ENCODE data around the gene ITPRIPL2. TPM values are rescaled to one million over a fixed set of nuclear protein-coding genes. Genes with fewer than 3 reads are reported as not detected.

ITPRIPL2 gene
- total RNA-seq, 1 experiment from 2014 or later, result 67.9 TPM

DNA sequence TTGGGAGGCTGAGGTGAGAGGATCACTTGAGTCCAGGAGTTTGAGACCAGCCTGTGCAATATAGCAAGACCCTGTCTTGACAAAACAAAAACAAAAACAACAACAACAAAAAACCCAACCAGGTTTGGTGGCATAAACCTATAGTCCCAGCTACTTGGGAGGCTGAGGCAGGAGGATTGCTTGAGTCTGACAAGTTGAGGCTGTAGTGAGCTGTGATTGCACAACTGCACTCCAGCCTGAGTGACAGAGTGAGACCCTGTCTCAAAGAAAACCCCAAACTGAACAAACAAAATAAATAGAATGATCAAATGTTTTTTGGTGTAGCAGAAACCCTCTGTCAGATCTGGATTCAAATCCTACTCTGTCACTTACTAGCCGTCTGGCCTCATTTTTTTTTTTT lies 38.3 kb downstream of the ITPRIPL2 start:
- no peak overlapping the region for H2AFZ ChIP-seq (ENCODE audit: low read depth, low read length, poor library complexity, severe bottlenecking)
- ATAC-seq, result no peak
- no peak overlapping the region for H3K9ac ChIP-seq (ENCODE audit: low read length)
- H3K4me2 ChIP-seq (ENCODE audit: low read length), result no peak overlapping the region
- no peaks in the 10 kb centered on the region for H3K27me3 ChIP-seq (ENCODE audit: insufficient read depth, low read length)
- H3K4me3 ChIP-seq (replicated peaks in 1 of 2; ENCODE audit: low read depth in 1 of 2, low read length in 2 of 2), result no peak overlapping the region
- ChIA-PET CTCF (no interaction called here), RAD21 (ENCODE audit: low non-redundant PET in 1 of 2, low total read pairs in 2 of 2, uncharacterized antibody in 2 of 2, unreplicated experiment in 2 of 2) (no interaction called here), POLR2A (no interaction called here)
- no peaks in the 10 kb centered on the region for H3K79me2 ChIP-seq (ENCODE audit: insufficient read depth, low read length)
- BruUV-seq (replicated peaks), result no TSS peak
- no peaks in the 10 kb centered on the region for H3K9me2 ChIP-seq (ENCODE audit: insufficient read depth)
- no peaks in the 10 kb centered on the region for H3K36me3 ChIP-seq (ENCODE audit: control insufficient read depth in 1 of 2, insufficient read depth in 2 of 2, low read length in 2 of 2)
- no peak for TF ChIP-seq POLR2A (IDR thresholded peaks at IDR 0.05; ENCODE audit: borderline replicate concordance, extremely low read depth, insufficient read depth, insufficient read length)
- no peak for TF ChIP-seq YY1 (IDR thresholded peaks at IDR 0.05; ENCODE audit: extremely low read depth, insufficient replicate concordance, low read depth, low read length)
- no peak for TF ChIP-seq ZNF274 (IDR thresholded peaks at IDR 0.05; ENCODE audit: low read depth, low read length)
- TF ChIP-seq JUND (IDR thresholded peaks at IDR 0.05), result no peak
- no peak for TF ChIP-seq EZH2phosphoT487 (IDR thresholded peaks at IDR 0.05; ENCODE audit: borderline replicate concordance)
- no peak for TF ChIP-seq CEBPB (IDR thresholded peaks at IDR 0.05; ENCODE audit: low read depth)
- TF ChIP-seq, protein P1, sequence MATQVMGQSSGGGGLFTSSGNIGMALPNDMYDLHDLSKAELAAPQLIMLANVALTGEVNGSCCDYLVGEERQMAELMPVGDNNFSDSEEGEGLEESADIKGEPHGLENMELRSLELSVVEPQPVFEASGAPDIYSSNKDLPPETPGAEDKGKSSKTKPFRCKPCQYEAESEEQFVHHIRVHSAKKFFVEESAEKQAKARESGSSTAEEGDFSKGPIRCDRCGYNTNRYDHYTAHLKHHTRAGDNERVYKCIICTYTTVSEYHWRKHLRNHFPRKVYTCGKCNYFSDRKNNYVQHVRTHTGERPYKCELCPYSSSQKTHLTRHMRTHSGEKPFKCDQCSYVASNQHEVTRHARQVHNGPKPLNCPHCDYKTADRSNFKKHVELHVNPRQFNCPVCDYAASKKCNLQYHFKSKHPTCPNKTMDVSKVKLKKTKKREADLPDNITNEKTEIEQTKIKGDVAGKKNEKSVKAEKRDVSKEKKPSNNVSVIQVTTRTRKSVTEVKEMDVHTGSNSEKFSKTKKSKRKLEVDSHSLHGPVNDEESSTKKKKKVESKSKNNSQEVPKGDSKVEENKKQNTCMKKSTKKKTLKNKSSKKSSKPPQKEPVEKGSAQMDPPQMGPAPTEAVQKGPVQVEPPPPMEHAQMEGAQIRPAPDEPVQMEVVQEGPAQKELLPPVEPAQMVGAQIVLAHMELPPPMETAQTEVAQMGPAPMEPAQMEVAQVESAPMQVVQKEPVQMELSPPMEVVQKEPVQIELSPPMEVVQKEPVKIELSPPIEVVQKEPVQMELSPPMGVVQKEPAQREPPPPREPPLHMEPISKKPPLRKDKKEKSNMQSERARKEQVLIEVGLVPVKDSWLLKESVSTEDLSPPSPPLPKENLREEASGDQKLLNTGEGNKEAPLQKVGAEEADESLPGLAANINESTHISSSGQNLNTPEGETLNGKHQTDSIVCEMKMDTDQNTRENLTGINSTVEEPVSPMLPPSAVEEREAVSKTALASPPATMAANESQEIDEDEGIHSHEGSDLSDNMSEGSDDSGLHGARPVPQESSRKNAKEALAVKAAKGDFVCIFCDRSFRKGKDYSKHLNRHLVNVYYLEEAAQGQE (IDR thresholded peaks at IDR 0.05; ENCODE audit: low read depth), result no peak
- TF ChIP-seq SRF (IDR thresholded peaks at IDR 0.05; ENCODE audit: low read depth), result no peak
- TF ChIP-seq SP1 (IDR thresholded peaks at IDR 0.05; ENCODE audit: low read depth), result no peak
- TF ChIP-seq EZH2 (IDR thresholded peaks at IDR 0.05), result no peak
- TF ChIP-seq, protein P2, sequence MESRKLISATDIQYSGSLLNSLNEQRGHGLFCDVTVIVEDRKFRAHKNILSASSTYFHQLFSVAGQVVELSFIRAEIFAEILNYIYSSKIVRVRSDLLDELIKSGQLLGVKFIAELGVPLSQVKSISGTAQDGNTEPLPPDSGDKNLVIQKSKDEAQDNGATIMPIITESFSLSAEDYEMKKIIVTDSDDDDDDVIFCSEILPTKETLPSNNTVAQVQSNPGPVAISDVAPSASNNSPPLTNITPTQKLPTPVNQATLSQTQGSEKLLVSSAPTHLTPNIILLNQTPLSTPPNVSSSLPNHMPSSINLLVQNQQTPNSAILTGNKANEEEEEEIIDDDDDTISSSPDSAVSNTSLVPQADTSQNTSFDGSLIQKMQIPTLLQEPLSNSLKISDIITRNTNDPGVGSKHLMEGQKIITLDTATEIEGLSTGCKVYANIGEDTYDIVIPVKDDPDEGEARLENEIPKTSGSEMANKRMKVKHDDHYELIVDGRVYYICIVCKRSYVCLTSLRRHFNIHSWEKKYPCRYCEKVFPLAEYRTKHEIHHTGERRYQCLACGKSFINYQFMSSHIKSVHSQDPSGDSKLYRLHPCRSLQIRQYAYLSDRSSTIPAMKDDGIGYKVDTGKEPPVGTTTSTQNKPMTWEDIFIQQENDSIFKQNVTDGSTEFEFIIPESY (IDR thresholded peaks at IDR 0.05; ENCODE audit: extremely low read depth, insufficient replicate concordance, low read length), result no peak
- no peak for TF ChIP-seq FOSL1 (IDR thresholded peaks at IDR 0.05; ENCODE audit: low read depth)
- TF ChIP-seq ZFX (IDR thresholded peaks at IDR 0.05), result no peak
- TF ChIP-seq RAD21 (IDR thresholded peaks at IDR 0.05; ENCODE audit: low read depth), result no peak
- no peak for TF ChIP-seq ELF1 (IDR thresholded peaks at IDR 0.05; ENCODE audit: borderline replicate concordance, low read depth)
- TF ChIP-seq EGR1 (IDR thresholded peaks at IDR 0.05; ENCODE audit: low read depth), result no peak
- TF ChIP-seq POLR2AphosphoS5 (IDR thresholded peaks at IDR 0.05; ENCODE audit: low read depth, low read length), result no peak
- TF ChIP-seq, protein P3, sequence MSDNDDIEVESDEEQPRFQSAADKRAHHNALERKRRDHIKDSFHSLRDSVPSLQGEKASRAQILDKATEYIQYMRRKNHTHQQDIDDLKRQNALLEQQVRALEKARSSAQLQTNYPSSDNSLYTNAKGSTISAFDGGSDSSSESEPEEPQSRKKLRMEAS (IDR thresholded peaks at IDR 0.05), result no peak
- no peak for TF ChIP-seq CTCF (IDR thresholded peaks at IDR 0.05 in 2 of 3, conservative IDR thresholded peaks at IDR 0.05 in 1 of 3; ENCODE audit: borderline replicate concordance in 1 of 3, insufficient read depth in 1 of 3, low read depth in 2 of 3, low read length in 2 of 3)
- TF ChIP-seq TCF7L2 (IDR thresholded peaks at IDR 0.05; ENCODE audit: borderline replicate concordance, extremely low read depth, insufficient read depth, insufficient read length), result no peak
- no peak for DNase-seq (ENCODE audit: low read depth, low spot score)
- intact Hi-C loops (cut with micrococcal nuclease), result no loop called here
- H3K27ac ChIP-seq (ENCODE audit: low read depth, low read length), result no peak overlapping the region
- no peaks in the 10 kb centered on the region for H3K9me3 ChIP-seq (ENCODE audit: control insufficient read depth in 1 of 2, insufficient read depth in 1 of 2, low read depth in 1 of 2, low read length in 2 of 2)
- no peaks in the 10 kb centered on the region for H4K20me1 ChIP-seq (ENCODE audit: insufficient read depth)
- H3K4me1 ChIP-seq (ENCODE audit: control insufficient read depth in 1 of 2, insufficient read depth in 2 of 2, low read length in 2 of 2), result peaks cover 0 to 7% of the 10 kb centered on the region in 2 experiments; a peak in 2 of 4 replicates

Data from HCT116 (cell line).